HCT116 (cell line): ENCODE results near the gene KDELR1. TPM values are rescaled to one million over a fixed set of nuclear protein-coding genes. Genes with fewer than 3 reads are reported as not detected.

ENCODE experiments used
- ATAC-seq: fragments of 200-7000 bp; cut with Tn5 transposase; 2 replicates; pipeline ENCODE4 v1.9.1; 2020; ENCODE audit warnings: mild to moderate bottlenecking, moderate library complexity
- BruUV-seq: library from RNA; stranded (reverse); fragments of 400-500 nt; replicated peaks from 2 replicates; lab custom pipeline; 2021; lab: Mats Ljungman, UMichigan
- CTCF ChIA-PET: fragments of 300-600 bp; sonication (Branson Sonifier 250); formaldehyde crosslinking; loops from one replicate; lab custom pipeline; 2021; ENCODE audit warnings: antibody characterized with exemption; lab: Charles Lee
- POLR2A ChIA-PET: fragments of 300-600, 350-600 bp; sonication (Branson Sonifier 250); formaldehyde crosslinking; loops from one replicate; lab custom pipeline; 2021; ENCODE audit warnings: antibody characterized with exemption; lab: Charles Lee
- RAD21 ChIA-PET, 2 experiments: fragments of 300-600 bp; sonication (Branson Sonifier 250); formaldehyde crosslinking; loops; one replicate each; lab custom pipeline; 2023; ENCODE audit warnings: low total read pairs in 2 of 2; ENCODE audit not compliant: uncharacterized antibody in 2 of 2, unreplicated experiment in 2 of 2, low non-redundant PET in 1 of 2; lab: Charles Lee
- DNase-seq: peaks from one replicate; pipeline ENCODE4 v3.0.0-alpha.2; 2010; ENCODE audit warnings: low read depth, low spot score
- H2AFZ ChIP-seq: fragments of 200-600 bp; shearing (Covaris generic), sonication (generic); 2 replicates; pipeline ENCODE4 v1.6.1; 2017; ENCODE audit warnings: low read depth, mixed run types, mixed read lengths, antibody characterized with exemption, low read length; ENCODE audit not compliant: poor library complexity, severe bottlenecking
- H3K27ac ChIP-seq: 2 replicates; pipeline ENCODE4 v1.5.1; 2012; ENCODE audit warnings: low read depth, low read length
- H3K27me3 ChIP-seq: fragments of 200-600 bp; sonication (generic); 2 replicates; pipeline ENCODE4 v1.6.1; 2016; ENCODE audit warnings: mixed run types, low read length, mixed read lengths; ENCODE audit not compliant: insufficient read depth
- H3K36me3 ChIP-seq, 2 experiments: fragments of 200-500 bp in 1 of 2; fragments of 200-600 bp in 1 of 2; sonication (Bioruptor generic) in 1 of 2; sonication (generic) in 1 of 2; 2 replicates each; pipeline versions ENCODE4 v1.5.1 to v1.6.1; 2014 to 2016; ENCODE audit warnings: low read length in 2 of 2, inconsistent platforms in 1 of 2, mixed read lengths in 1 of 2, mixed run types in 1 of 2; ENCODE audit not compliant: insufficient read depth in 2 of 2, control insufficient read depth in 1 of 2
- H3K4me1 ChIP-seq, 2 experiments: fragments of 200-600 bp in 1 of 2; sonication (generic) in 1 of 2; 2 replicates each; pipeline versions ENCODE4 v1.5.1 to v1.6.1; 2012 to 2017; ENCODE audit warnings: low read length in 2 of 2, inconsistent platforms in 1 of 2, mild to moderate bottlenecking in 1 of 2, mixed read lengths in 1 of 2, mixed run types in 1 of 2, moderate library complexity in 1 of 2; ENCODE audit not compliant: insufficient read depth in 2 of 2, control insufficient read depth in 1 of 2
- H3K4me2 ChIP-seq: fragments of 200-600 bp; sonication (generic); 2 replicates; pipeline ENCODE4 v1.6.1; 2017; ENCODE audit warnings: mixed run types, low read length, mixed read lengths
- H3K4me3 ChIP-seq, 2 experiments: fragments of 200-600 bp in 1 of 2; sonication (generic) in 1 of 2; replicated peaks in 1 of 2; 2 replicates each; pipeline ENCODE4 v1.5.1; 2011 to 2016; ENCODE audit warnings: low read length in 2 of 2, control low read depth in 1 of 2, low read depth in 1 of 2, mild to moderate bottlenecking in 1 of 2, mixed read lengths in 1 of 2, mixed run types in 1 of 2
- H3K79me2 ChIP-seq: fragments of 200-600 bp; sonication (generic); 2 replicates; pipeline ENCODE4 v1.6.1; 2017; ENCODE audit warnings: mild to moderate bottlenecking, mixed run types, low read length, moderate library complexity, mixed read lengths; ENCODE audit not compliant: insufficient read depth
- H3K9ac ChIP-seq: fragments of 200-600 bp; sonication (generic); 2 replicates; pipeline ENCODE4 v1.6.1; 2016; ENCODE audit warnings: low read length, mixed read lengths
- H3K9me2 ChIP-seq: fragments of 200-600 bp; sonication (generic), shearing (Covaris generic); 2 replicates; pipeline ENCODE4 v1.6.1; 2017; ENCODE audit warnings: mixed run types, mild to moderate bottlenecking, moderate library complexity; ENCODE audit not compliant: insufficient read depth
- H3K9me3 ChIP-seq, 2 experiments: fragments of 200-500 bp in 1 of 2; fragments of 200-600 bp in 1 of 2; sonication (Bioruptor generic) in 1 of 2; sonication (generic) in 1 of 2; 2 replicates each; pipeline ENCODE4 v1.6.1; 2014 to 2017; ENCODE audit warnings: low read length in 2 of 2, mixed read lengths in 2 of 2, inconsistent platforms in 1 of 2, low read depth in 1 of 2, mild to moderate bottlenecking in 1 of 2, mixed run types in 1 of 2, moderate library complexity in 1 of 2; ENCODE audit not compliant: control insufficient read depth in 1 of 2, insufficient read depth in 1 of 2
- H4K20me1 ChIP-seq: fragments of 200-600 bp; sonication (generic), shearing (Covaris generic); 2 replicates; pipeline ENCODE4 v1.6.1; 2017; ENCODE audit warnings: mixed run types, mild to moderate bottlenecking, moderate library complexity; ENCODE audit not compliant: insufficient read depth
- CBX3 ChIP-seq: IDR thresholded peaks from 2 replicates; pipeline ENCODE4 v1.6.1; 2012; ENCODE audit warnings: low read depth
- CEBPB ChIP-seq: IDR thresholded peaks from 2 replicates; pipeline ENCODE4 v1.6.1; 2012; ENCODE audit warnings: low read depth
- EGR1 ChIP-seq: IDR thresholded peaks from 2 replicates; pipeline ENCODE4 v1.6.1; 2012; ENCODE audit warnings: low read depth
- ELF1 ChIP-seq: IDR thresholded peaks from 2 replicates; pipeline ENCODE4 v1.6.1; 2012; ENCODE audit warnings: low read depth, borderline replicate concordance
- EZH2 ChIP-seq: fragments of 200-600 bp; sonication (generic); IDR thresholded peaks from 2 replicates; pipeline ENCODE4 v1.6.1; 2017; ENCODE audit warnings: antibody characterized with exemption, mixed run types
- EZH2phosphoT487 ChIP-seq: fragments of 200-600 bp; IDR thresholded peaks from 2 replicates; pipeline ENCODE4 v1.6.1; 2018; ENCODE audit warnings: antibody characterized with exemption, borderline replicate concordance
- FOSL1 ChIP-seq: IDR thresholded peaks from 2 replicates; pipeline ENCODE4 v1.6.1; 2012; ENCODE audit warnings: low read depth
- MAX ChIP-seq: IDR thresholded peaks from 2 replicates; pipeline ENCODE4 v1.6.1; 2012
- POLR2A ChIP-seq: IDR thresholded peaks from 2 replicates; pipeline ENCODE4 v1.7.0; 2011; ENCODE audit warnings: borderline replicate concordance; ENCODE audit not compliant: insufficient read depth, insufficient read length; ENCODE audit errors: extremely low read depth
- RAD21 ChIP-seq: IDR thresholded peaks from 2 replicates; pipeline ENCODE4 v1.6.1; 2012; ENCODE audit warnings: low read depth, mild to moderate bottlenecking
- SIN3A ChIP-seq: IDR thresholded peaks from 2 replicates; pipeline ENCODE4 v1.6.1; 2012; ENCODE audit warnings: low read depth
- SP1 ChIP-seq: IDR thresholded peaks from 2 replicates; pipeline ENCODE4 v1.6.1; 2012; ENCODE audit warnings: low read depth
- SRF ChIP-seq: IDR thresholded peaks from 2 replicates; pipeline ENCODE4 v1.6.1; 2012; ENCODE audit warnings: low read depth
- TCF7L2 ChIP-seq: IDR thresholded peaks from 2 replicates; pipeline ENCODE4 v1.7.0; 2011; ENCODE audit warnings: borderline replicate concordance, inconsistent platforms; ENCODE audit not compliant: insufficient read depth, insufficient read length; ENCODE audit errors: extremely low read depth
- ZFX ChIP-seq: fragments of 450-650 bp; IDR thresholded peaks from 2 replicates; pipeline ENCODE4 v1.6.1; 2017
- ZNF274 ChIP-seq: fragments of 200-500 bp; sonication (Bioruptor generic); IDR thresholded peaks from 2 replicates; pipeline ENCODE4 v1.6.1; 2014; ENCODE audit warnings: mild to moderate bottlenecking, low read depth, low read length, inconsistent platforms
- intact Hi-C: fragments of 100-400 bp; cut with micrococcal nuclease; formaldehyde crosslinking; loops from 2 replicates; pipeline ENCODE4 v1.10.0; 2022
- total RNA-seq: library from RNA; stranded (reverse); gene quantifications from one replicate; pipeline ENCODE4 v1.2.1, GENCODE V29; 2021; ENCODE audit not compliant: unreplicated experiment
- TF ChIP-seq, protein P1 (sequence below): IDR thresholded peaks from 2 replicates; pipeline ENCODE4 v1.6.1; 2011; ENCODE audit warnings: mild to moderate bottlenecking, low read length, moderate library complexity; ENCODE audit not compliant: insufficient replicate concordance; ENCODE audit errors: extremely low read depth
- TF ChIP-seq, protein P2 (sequence below), 3 experiments: fragments of 200-600 bp in 1 of 3; sonication (generic) in 1 of 3; IDR thresholded peaks in 2 of 3; conservative IDR thresholded peaks in 1 of 3; 2 replicates each; pipeline ENCODE4 v1.5.1; 2012 to 2017; ENCODE audit warnings: low read depth in 2 of 3, low read length in 2 of 3, antibody characterized with exemption in 1 of 3, borderline replicate concordance in 1 of 3, control low read depth in 1 of 3, mild to moderate bottlenecking in 1 of 3, mixed read lengths in 1 of 3, mixed run types in 1 of 3, moderate library complexity in 1 of 3; ENCODE audit not compliant: insufficient read depth in 1 of 3

KDELR1 gene
- total RNA-seq, 1 experiment from 2014 or later = 212 TPM

- TF ChIP-seq, protein P1, sequence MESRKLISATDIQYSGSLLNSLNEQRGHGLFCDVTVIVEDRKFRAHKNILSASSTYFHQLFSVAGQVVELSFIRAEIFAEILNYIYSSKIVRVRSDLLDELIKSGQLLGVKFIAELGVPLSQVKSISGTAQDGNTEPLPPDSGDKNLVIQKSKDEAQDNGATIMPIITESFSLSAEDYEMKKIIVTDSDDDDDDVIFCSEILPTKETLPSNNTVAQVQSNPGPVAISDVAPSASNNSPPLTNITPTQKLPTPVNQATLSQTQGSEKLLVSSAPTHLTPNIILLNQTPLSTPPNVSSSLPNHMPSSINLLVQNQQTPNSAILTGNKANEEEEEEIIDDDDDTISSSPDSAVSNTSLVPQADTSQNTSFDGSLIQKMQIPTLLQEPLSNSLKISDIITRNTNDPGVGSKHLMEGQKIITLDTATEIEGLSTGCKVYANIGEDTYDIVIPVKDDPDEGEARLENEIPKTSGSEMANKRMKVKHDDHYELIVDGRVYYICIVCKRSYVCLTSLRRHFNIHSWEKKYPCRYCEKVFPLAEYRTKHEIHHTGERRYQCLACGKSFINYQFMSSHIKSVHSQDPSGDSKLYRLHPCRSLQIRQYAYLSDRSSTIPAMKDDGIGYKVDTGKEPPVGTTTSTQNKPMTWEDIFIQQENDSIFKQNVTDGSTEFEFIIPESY = no peak
- TF ChIP-seq EGR1 (no peak), EZH2phosphoT487 (no peak), FOSL1 (no peak), CBX3 (no peak)
- TF ChIP-seq, all 23 proteins: peak for 5
Measured at GRCh38 chr19:48398375-48399235, 7.3 kb upstream of the KDELR1 start (continued).

DNA sequence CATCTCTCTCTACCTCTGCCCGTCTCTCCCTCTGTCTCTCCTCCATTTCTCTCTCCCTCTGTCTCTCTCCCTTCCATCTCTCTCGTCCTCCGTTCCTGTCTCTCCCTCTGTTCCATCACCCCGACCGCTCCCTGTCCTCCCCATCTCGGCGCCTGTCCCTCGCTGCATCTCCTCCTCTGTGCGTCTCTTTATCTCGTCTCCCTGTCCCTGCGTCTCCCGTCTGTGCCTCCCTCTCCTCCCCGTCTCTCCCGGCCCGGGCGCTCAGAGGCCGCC, 6.7 kb upstream of the KDELR1 start:
- H3K4me2 ChIP-seq = peak overlapping the region; percentile 76
- ATAC-seq (no peak), DNase-seq (no peak)
- peak overlapping the region; percentile 92 for H3K9ac ChIP-seq
- intact Hi-C loops = loop anchor here (5.0 to 10.0 kb wide), 3 partner anchors 36 to 97 kb away; partner anchors contain the start of genes EMP3, SYNGR4 and TMEM143
- H2AFZ ChIP-seq = no peak overlapping the region
- no peaks in the 10 kb centered on the region for H3K27me3 ChIP-seq
- H3K4me3 ChIP-seq = peak overlapping the region; percentile 69 to 79
- ChIA-PET POLR2A (interaction anchor here (0.7 to 2.4 kb wide), 7 partner anchors 16 to 787 kb away, joined by 3 to 10 read pairs (median 4); partner anchors contain the start of genes RPL18, SPHK2, SYNGR4 and TMEM143), CTCF (no interaction called here), RAD21 (interaction anchor here (0.6 to 0.7 kb wide), 3 partner anchors 33 to 222 kb away, joined by 3 to 8 read pairs (median 5); no protein-coding TSS in a partner anchor)
- peaks cover 31% of the 10 kb centered on the region for H3K79me2 ChIP-seq
- H3K9me2 ChIP-seq = no peaks in the 10 kb centered on the region
- peak overlapping the region; percentile 92 for H3K27ac ChIP-seq
- no peaks in the 10 kb centered on the region for H4K20me1 ChIP-seq
- no peaks in the 10 kb centered on the region for H3K9me3 ChIP-seq
- peaks cover 24 to 62% of the 10 kb centered on the region in 2 experiments for H3K4me1 ChIP-seq
- no peaks in the 10 kb centered on the region for H3K36me3 ChIP-seq
- no TSS peak for BruUV-seq
- TF ChIP-seq EZH2phosphoT487 = no peak
- no peak for TF ChIP-seq ZNF274
- TF ChIP-seq SIN3A = no peak
- TF ChIP-seq EGR1 = no peak
- TF ChIP-seq CEBPB = no peak
- no peak for TF ChIP-seq CBX3
- no peak for TF ChIP-seq EZH2
- TF ChIP-seq TCF7L2 = no peak
- TF ChIP-seq SP1 = no peak
- TF ChIP-seq SRF = no peak
- no peak for TF ChIP-seq POLR2A
- TF ChIP-seq RAD21 = no peak
- TF ChIP-seq, protein P1 = no peak
- TF ChIP-seq ELF1 = no peak
- no peak for TF ChIP-seq ZFX
- TF ChIP-seq, protein P2, sequence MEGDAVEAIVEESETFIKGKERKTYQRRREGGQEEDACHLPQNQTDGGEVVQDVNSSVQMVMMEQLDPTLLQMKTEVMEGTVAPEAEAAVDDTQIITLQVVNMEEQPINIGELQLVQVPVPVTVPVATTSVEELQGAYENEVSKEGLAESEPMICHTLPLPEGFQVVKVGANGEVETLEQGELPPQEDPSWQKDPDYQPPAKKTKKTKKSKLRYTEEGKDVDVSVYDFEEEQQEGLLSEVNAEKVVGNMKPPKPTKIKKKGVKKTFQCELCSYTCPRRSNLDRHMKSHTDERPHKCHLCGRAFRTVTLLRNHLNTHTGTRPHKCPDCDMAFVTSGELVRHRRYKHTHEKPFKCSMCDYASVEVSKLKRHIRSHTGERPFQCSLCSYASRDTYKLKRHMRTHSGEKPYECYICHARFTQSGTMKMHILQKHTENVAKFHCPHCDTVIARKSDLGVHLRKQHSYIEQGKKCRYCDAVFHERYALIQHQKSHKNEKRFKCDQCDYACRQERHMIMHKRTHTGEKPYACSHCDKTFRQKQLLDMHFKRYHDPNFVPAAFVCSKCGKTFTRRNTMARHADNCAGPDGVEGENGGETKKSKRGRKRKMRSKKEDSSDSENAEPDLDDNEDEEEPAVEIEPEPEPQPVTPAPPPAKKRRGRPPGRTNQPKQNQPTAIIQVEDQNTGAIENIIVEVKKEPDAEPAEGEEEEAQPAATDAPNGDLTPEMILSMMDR (IDR thresholded peaks at IDR 0.05 in 2 of 3, conservative IDR thresholded peaks at IDR 0.05 in 1 of 3; ENCODE audit: borderline replicate concordance in 1 of 3, insufficient read depth in 1 of 3, low read depth in 2 of 3, low read length in 2 of 3) = no peak
- no peak for TF ChIP-seq MAX
